Panc1 (cell line): ENCODE results near the gene MFAP1.

ENCODE experiments used
- CTCF ChIP-seq: fragments of 450-650 bp; IDR thresholded peaks from 2 replicates; pipeline ENCODE4 v1.5.1; 2017; ENCODE audit warnings: mild to moderate bottlenecking
- POLR2AphosphoS5 ChIP-seq: IDR thresholded peaks from 2 replicates; pipeline ENCODE4 v1.6.1; 2012; ENCODE audit warnings: mild to moderate bottlenecking, low read depth, low read length, moderate library complexity
- REST ChIP-seq, 2 experiments: IDR thresholded peaks; 2 replicates each; pipeline ENCODE4 v1.6.1; 2011 to 2012; ENCODE audit warnings: low read depth in 2 of 2, control low read depth in 1 of 2, low read length in 1 of 2, mild to moderate bottlenecking in 1 of 2, moderate library complexity in 1 of 2; ENCODE audit not compliant: insufficient read depth in 1 of 2
- TCF7L2 ChIP-seq: IDR thresholded peaks from 2 replicates; pipeline ENCODE4 v1.6.1; 2011; ENCODE audit warnings: mild to moderate bottlenecking, low read depth, low read length, inconsistent platforms

GRCh38 chr15:43792761-43793476 lies 31.6 kb downstream of the MFAP1 start:
- TF ChIP-seq CTCF = no peak
- no peak for TF ChIP-seq REST (IDR thresholded peaks at IDR 0.05; ENCODE audit: insufficient read depth in 1 of 2, low read depth in 2 of 2, low read length in 1 of 2)
- TF ChIP-seq TCF7L2 = no peak
- TF ChIP-seq POLR2AphosphoS5 = no peak
